ENCODE results near the gene IFT20.
"Not testable (repeated sequence)": the region's sequence is repeated elsewhere in the genome, so short reads cannot be mapped to it uniquely, and the experiment has no call there.

The IFT20 gene

GRCh38 chr17:28339431-28339830 lies 4.2 kb upstream of the IFT20 start:
- Histone ChIP-seq H4K91ac (ENCODE audit: low read depth, low read length, poor library complexity) (no peak overlapping the region), H2AFZ (ENCODE audit: low read length) (no peak overlapping the region), H3K27ac (replicated peaks; ENCODE audit: low read length) (no peak overlapping the region), H3K23ac (ENCODE audit: low read depth, low read length, poor library complexity) (no peak overlapping the region), H3K4me1 (ENCODE audit: control insufficient read depth in 2 of 2, insufficient read depth in 1 of 2, low read depth in 1 of 2, low read length in 2 of 2) (peaks cover 5 to 7% of the 10 kb centered on the region in 2 donors), H2BK5ac (ENCODE audit: low read length) (no peak overlapping the region), H4K8ac (ENCODE audit: low read depth, low read length) (no peak overlapping the region), H3K79me1 (ENCODE audit: low read depth, low read length) (peaks cover 7% of the 10 kb centered on the region), H3K36me3 (replicated peaks in 1 of 2; ENCODE audit: control insufficient read depth in 2 of 2, insufficient read depth in 2 of 2, low read length in 2 of 2) (peaks cover 33 to 58% of the 10 kb centered on the region in 2 donors), H3K4ac (ENCODE audit: low read length) (no peak overlapping the region), H3K27me3 (ENCODE audit: control insufficient read depth in 3 of 3, insufficient read depth in 3 of 3, low read depth in 1 of 3, low read length in 3 of 3) (no peaks in the 10 kb centered on the region), H2BK12ac (ENCODE audit: low read length) (no peak overlapping the region), H3K9ac (ENCODE audit: low read depth, low read length, poor library complexity) (no peak overlapping the region), H3K14ac (ENCODE audit: low read length) (no peak overlapping the region), H2BK120ac (ENCODE audit: low read depth, low read length) (no peak overlapping the region), H3K9me3 (replicated peaks in 1 of 2; ENCODE audit: control insufficient read depth in 2 of 2, insufficient read depth in 1 of 2, low read depth in 1 of 2, low read length in 2 of 2) (no peaks in the 10 kb centered on the region), H3K4me2 (ENCODE audit: insufficient read depth, low read length, poor library complexity, severe bottlenecking) (no peak overlapping the region), H3K18ac (ENCODE audit: low read length) (no peak overlapping the region), H2BK15ac (ENCODE audit: low read length) (no peak overlapping the region), H3K4me3 (ENCODE audit: low read length in 2 of 2) (no peak overlapping the region), H2AK5ac (ENCODE audit: low read depth, low read length) (no peak overlapping the region)
- DNase-seq (ENCODE audit: low spot score): no peak
- WGBS, 2 donors (ENCODE audit: extremely low coverage in 2 of 2, insufficient read length in 2 of 2, insufficient replicate concordance in 1 of 2): no CpG with 5 or more reads among the region's 15 CpGs

- no CpG with 5 or more reads among the region's 8 CpGs for WGBS, 2 donors (ENCODE audit: extremely low coverage in 2 of 2, insufficient read length in 2 of 2, insufficient replicate concordance in 1 of 2)
These were observed 3.5 kb upstream of the IFT20 start for GRCh38 chr17:28338769-28339212.

GRCh38 chr17:28338056-28338768 lies 2.9 kb upstream of the IFT20 start:
- no peak overlapping the region for H3K23ac ChIP-seq (ENCODE audit: low read depth, low read length, poor library complexity)
- H3K4me2 ChIP-seq (ENCODE audit: insufficient read depth, low read length, poor library complexity, severe bottlenecking): no peak overlapping the region
- H3K36me3 ChIP-seq (replicated peaks in 1 of 2; ENCODE audit: control insufficient read depth in 2 of 2, insufficient read depth in 2 of 2, low read length in 2 of 2): peaks cover 23 to 46% of the 10 kb centered on the region in 2 donors
- H3K9me3 ChIP-seq (replicated peaks in 1 of 2; ENCODE audit: control insufficient read depth in 2 of 2, insufficient read depth in 1 of 2, low read depth in 1 of 2, low read length in 2 of 2): no peaks in the 10 kb centered on the region
- H3K4me3 ChIP-seq (ENCODE audit: low read length in 2 of 2): no peak overlapping the region
- no peak overlapping the region for H3K14ac ChIP-seq (ENCODE audit: low read length)
- H3K27me3 ChIP-seq (ENCODE audit: control insufficient read depth in 3 of 3, insufficient read depth in 3 of 3, low read depth in 1 of 3, low read length in 3 of 3): no peaks in the 10 kb centered on the region
- no CpG with 5 or more reads among the region's 5 CpGs for WGBS, 2 donors (ENCODE audit: extremely low coverage in 2 of 2, insufficient read length in 2 of 2, insufficient replicate concordance in 1 of 2)
- no peak overlapping the region for H2AFZ ChIP-seq (ENCODE audit: low read length)
- no peak overlapping the region for H3K18ac ChIP-seq (ENCODE audit: low read length)
- no peak overlapping the region for H3K27ac ChIP-seq (replicated peaks; ENCODE audit: low read length)
- H3K9ac ChIP-seq (ENCODE audit: low read depth, low read length, poor library complexity): no peak overlapping the region
- H3K4me1 ChIP-seq (ENCODE audit: control insufficient read depth in 2 of 2, insufficient read depth in 1 of 2, low read depth in 1 of 2, low read length in 2 of 2): peaks cover 8 to 10% of the 10 kb centered on the region in 2 donors
- no peak overlapping the region for H2AK5ac ChIP-seq (ENCODE audit: low read depth, low read length)
- H3K79me1 ChIP-seq (ENCODE audit: low read depth, low read length): peaks cover 7% of the 10 kb centered on the region
- no peak overlapping the region for H4K8ac ChIP-seq (ENCODE audit: low read depth, low read length)
- no peak overlapping the region for H2BK15ac ChIP-seq (ENCODE audit: low read length)
- no peak overlapping the region for H2BK5ac ChIP-seq (ENCODE audit: low read length)
- H2BK12ac ChIP-seq (ENCODE audit: low read length): no peak overlapping the region
- H3K4ac ChIP-seq (ENCODE audit: low read length): no peak overlapping the region
- no peak overlapping the region for H4K91ac ChIP-seq (ENCODE audit: low read depth, low read length, poor library complexity)
- no peak overlapping the region for H2BK120ac ChIP-seq (ENCODE audit: low read depth, low read length)
- DNase-seq (ENCODE audit: low spot score): no peak

More at GRCh38 chr17:28338769-28339212, 3.5 kb upstream of the IFT20 start:
- H3K4me3 ChIP-seq (ENCODE audit: low read length in 2 of 2); H3K79me1 ChIP-seq (ENCODE audit: low read depth, low read length); H3K4me2 ChIP-seq (ENCODE audit: insufficient read depth, low read length, poor library complexity, severe bottlenecking); H3K18ac ChIP-seq (ENCODE audit: low read length); H2BK120ac ChIP-seq (ENCODE audit: low read depth, low read length); H4K8ac ChIP-seq (ENCODE audit: low read depth, low read length); H3K9me3 ChIP-seq (replicated peaks in 1 of 2; ENCODE audit: control insufficient read depth in 2 of 2, insufficient read depth in 1 of 2, low read depth in 1 of 2, low read length in 2 of 2); H2AK5ac ChIP-seq (ENCODE audit: low read depth, low read length); H3K23ac ChIP-seq (ENCODE audit: low read depth, low read length, poor library complexity); H2BK5ac ChIP-seq (ENCODE audit: low read length); H2BK15ac ChIP-seq (ENCODE audit: low read length); H2AFZ ChIP-seq (ENCODE audit: low read length); H3K27ac ChIP-seq (replicated peaks; ENCODE audit: low read length); H3K27me3 ChIP-seq (ENCODE audit: control insufficient read depth in 3 of 3, insufficient read depth in 3 of 3, low read depth in 1 of 3, low read length in 3 of 3); H2BK12ac ChIP-seq (ENCODE audit: low read length); H3K9ac ChIP-seq (ENCODE audit: low read depth, low read length, poor library complexity); H3K14ac ChIP-seq (ENCODE audit: low read length); H4K91ac ChIP-seq (ENCODE audit: low read depth, low read length, poor library complexity); H3K4ac ChIP-seq (ENCODE audit: low read length); DNase-seq (ENCODE audit: low spot score): not testable (repeated sequence)
- peaks cover 8 to 10% of the 10 kb centered on the region in 2 donors for H3K4me1 ChIP-seq (ENCODE audit: control insufficient read depth in 2 of 2, insufficient read depth in 1 of 2, low read depth in 1 of 2, low read length in 2 of 2)
- peaks cover 28 to 52% of the 10 kb centered on the region in 2 donors for H3K36me3 ChIP-seq (replicated peaks in 1 of 2; ENCODE audit: control insufficient read depth in 2 of 2, insufficient read depth in 2 of 2, low read length in 2 of 2)

GRCh38 chr17:28335959-28336871 lies 943 bp upstream of the IFT20 start:
- Histone ChIP-seq H4K91ac (ENCODE audit: low read depth, low read length, poor library complexity) (no peak overlapping the region), H2AFZ (ENCODE audit: low read length) (peak overlapping the region; percentile 92), H3K79me1 (ENCODE audit: low read depth, low read length) (peaks cover 7% of the 10 kb centered on the region), H2BK5ac (ENCODE audit: low read length) (peak overlapping the region; percentile 79), H3K4ac (ENCODE audit: low read length) (no peak overlapping the region), H2BK15ac (ENCODE audit: low read length) (no peak overlapping the region), H4K8ac (ENCODE audit: low read depth, low read length) (no peak overlapping the region), H3K18ac (ENCODE audit: low read length) (peak overlapping the region; percentile 90), H3K9ac (ENCODE audit: low read depth, low read length, poor library complexity) (peak overlapping the region; percentile 89), H2AK5ac (ENCODE audit: low read depth, low read length) (no peak overlapping the region), H3K36me3 (replicated peaks in 1 of 2; ENCODE audit: control insufficient read depth in 2 of 2, insufficient read depth in 2 of 2, low read length in 2 of 2) (peaks cover 9 to 34% of the 10 kb centered on the region in 2 donors), H3K4me3 (ENCODE audit: low read length in 2 of 2) (peak overlapping the region; percentile 75 to 94), H3K4me2 (ENCODE audit: insufficient read depth, low read length, poor library complexity, severe bottlenecking) (peak overlapping the region; percentile 84), H3K27me3 (ENCODE audit: control insufficient read depth in 3 of 3, insufficient read depth in 3 of 3, low read depth in 1 of 3, low read length in 3 of 3) (no peaks in the 10 kb centered on the region), H2BK120ac (ENCODE audit: low read depth, low read length) (no peak overlapping the region), H3K23ac (ENCODE audit: low read depth, low read length, poor library complexity) (peak overlapping the region; percentile 46), H3K14ac (ENCODE audit: low read length) (no peak overlapping the region), H2BK12ac (ENCODE audit: low read length) (no peak overlapping the region), H3K9me3 (replicated peaks in 1 of 2; ENCODE audit: control insufficient read depth in 2 of 2, insufficient read depth in 1 of 2, low read depth in 1 of 2, low read length in 2 of 2) (no peaks in the 10 kb centered on the region), H3K4me1 (ENCODE audit: control insufficient read depth in 2 of 2, insufficient read depth in 1 of 2, low read depth in 1 of 2, low read length in 2 of 2) (peaks cover 8 to 10% of the 10 kb centered on the region in 2 donors), H3K27ac (replicated peaks; ENCODE audit: low read length) (peak overlapping the region; percentile 54)
- no CpG with 5 or more reads among the region's 29 CpGs for WGBS, 2 donors (ENCODE audit: extremely low coverage in 2 of 2, insufficient read length in 2 of 2, insufficient replicate concordance in 1 of 2)
- peak; percentile 85 for DNase-seq (ENCODE audit: low spot score)
